ENCODE data around the gene DNAH6.

GRCh38 chr2:84838434-84839145, 322.3 kb downstream of the DNAH6 start:
- no peak for TF ChIP-seq CTCF (IDR thresholded peaks at IDR 0.05; ENCODE audit: insufficient read depth, low read length, poor library complexity, severe bottlenecking)
- TF ChIP-seq EZH2phosphoT487 (conservative IDR thresholded peaks at IDR 0.05; ENCODE audit: low read length), result no peak
